Mucosa of rectum (tissue), 2 donors: Measurements from ENCODE around the gene TXNDC5.
"Not testable (repeated sequence)": the region's sequence is repeated elsewhere in the genome, so short reads cannot be mapped to it uniquely, and the experiment has no call there.

ENCODE experiments used
- H3K27ac ChIP-seq, 2 donors: one replicate each; pipeline ENCODE4 v1.7.0; 2013; ENCODE audit warnings: inconsistent platforms in 2 of 2, low read depth in 2 of 2, low read length in 2 of 2
- H3K27me3 ChIP-seq, 2 donors: one replicate each; pipeline ENCODE4 v1.7.0; 2013; ENCODE audit warnings: low read length in 2 of 2; ENCODE audit not compliant: control insufficient read depth in 2 of 2, insufficient read depth in 2 of 2
- H3K36me3 ChIP-seq, 2 donors: one replicate each; pipeline ENCODE4 v1.7.0; 2013; ENCODE audit warnings: low read length in 2 of 2; ENCODE audit not compliant: control insufficient read depth in 2 of 2, insufficient read depth in 2 of 2
- H3K4me1 ChIP-seq, 2 donors: one replicate each; pipeline ENCODE4 v1.7.0; 2013; ENCODE audit warnings: low read length in 2 of 2, mild to moderate bottlenecking in 1 of 2; ENCODE audit not compliant: control insufficient read depth in 2 of 2, insufficient read depth in 2 of 2
- H3K4me3 ChIP-seq, 2 donors: one replicate each; pipeline ENCODE4 v1.7.0; 2013; ENCODE audit warnings: low read length in 2 of 2
- H3K9ac ChIP-seq, 2 donors: one replicate each; pipeline ENCODE4 v1.7.0; 2013; ENCODE audit warnings: low read length in 2 of 2, low read depth in 1 of 2, mild to moderate bottlenecking in 1 of 2
- H3K9me3 ChIP-seq, 2 donors: one replicate each; pipeline ENCODE4 v1.7.0; 2013; ENCODE audit warnings: low read length in 2 of 2; ENCODE audit not compliant: control insufficient read depth in 2 of 2
- donor health status: healthy.
- donor health status: Normal muscosa, but diverticular disease.

TXNDC5 gene

DNA sequence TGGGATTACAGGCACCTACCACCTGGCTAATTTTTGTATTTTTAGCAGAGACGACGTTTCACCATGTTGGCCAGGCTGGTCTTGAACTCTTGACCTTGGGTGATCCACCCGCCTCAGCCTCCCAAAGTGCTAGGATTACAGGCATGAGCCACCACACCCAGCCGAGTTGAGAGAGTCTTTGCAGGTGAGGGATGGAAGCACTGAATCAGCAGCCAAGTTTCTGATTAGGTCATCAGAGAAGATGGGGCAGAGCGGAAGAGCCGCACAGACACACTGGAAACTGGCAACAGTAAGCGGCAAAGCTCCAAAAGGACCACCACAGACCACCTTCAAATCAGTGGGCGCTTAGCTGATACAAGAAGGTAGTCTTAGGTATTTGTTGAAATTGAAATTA, 12.4 kb downstream of the TXNDC5 start:
- H3K9ac ChIP-seq, H3K27ac ChIP-seq, H3K27me3 ChIP-seq, H3K9me3 ChIP-seq, H3K4me3 ChIP-seq: not testable (repeated sequence)
- peaks cover 12 to 14% of the 10 kb centered on the region in 2 donors for H3K4me1 ChIP-seq
- peaks cover 52 to 84% of the 10 kb centered on the region in 2 donors for H3K36me3 ChIP-seq

DNA sequence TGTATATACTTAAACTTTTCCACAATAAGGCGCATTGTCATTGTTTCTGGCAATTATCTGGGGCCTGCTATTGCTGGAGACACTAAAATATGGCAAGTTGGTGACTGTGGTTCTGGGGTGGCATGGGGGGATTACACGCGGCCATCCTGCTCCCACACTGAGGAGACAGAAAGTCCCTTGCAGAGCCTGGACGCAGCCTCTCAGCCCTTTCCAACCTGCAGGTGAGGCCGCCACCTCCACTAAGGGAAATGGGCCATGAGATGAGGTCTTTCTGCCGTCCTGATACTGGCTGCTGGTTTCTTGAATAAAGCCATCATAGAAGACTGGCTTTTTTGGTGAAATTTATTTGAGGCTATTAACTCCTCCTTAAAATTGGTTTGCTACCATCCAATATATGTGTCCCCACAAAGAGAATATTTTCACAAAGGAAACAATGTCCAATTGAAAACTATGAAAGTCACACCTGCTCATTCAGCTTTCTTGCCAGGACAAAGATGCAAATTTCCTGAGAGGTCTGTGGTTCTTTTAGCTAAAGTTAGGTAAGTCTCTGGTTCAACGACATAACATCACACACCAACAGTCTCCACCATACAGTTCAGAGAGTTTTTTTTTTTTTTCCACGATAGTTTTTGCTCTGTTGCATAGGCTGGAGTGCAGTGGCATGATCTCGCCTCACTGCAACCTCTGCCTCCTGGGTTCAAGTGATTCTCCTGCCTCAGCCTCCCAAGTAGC, 13.0 kb downstream of the TXNDC5 start:
- Histone ChIP-seq H3K4me1 (peaks cover 12 to 14% of the 10 kb centered on the region in 2 donors), H3K27me3 (no peaks in the 10 kb centered on the region), H3K9me3 (no peaks in the 10 kb centered on the region), H3K36me3 (peaks cover 52 to 82% of the 10 kb centered on the region in 2 donors), H3K4me3 (no peak overlapping the region), H3K27ac (no peak overlapping the region), H3K9ac (no peak overlapping the region)

DNA sequence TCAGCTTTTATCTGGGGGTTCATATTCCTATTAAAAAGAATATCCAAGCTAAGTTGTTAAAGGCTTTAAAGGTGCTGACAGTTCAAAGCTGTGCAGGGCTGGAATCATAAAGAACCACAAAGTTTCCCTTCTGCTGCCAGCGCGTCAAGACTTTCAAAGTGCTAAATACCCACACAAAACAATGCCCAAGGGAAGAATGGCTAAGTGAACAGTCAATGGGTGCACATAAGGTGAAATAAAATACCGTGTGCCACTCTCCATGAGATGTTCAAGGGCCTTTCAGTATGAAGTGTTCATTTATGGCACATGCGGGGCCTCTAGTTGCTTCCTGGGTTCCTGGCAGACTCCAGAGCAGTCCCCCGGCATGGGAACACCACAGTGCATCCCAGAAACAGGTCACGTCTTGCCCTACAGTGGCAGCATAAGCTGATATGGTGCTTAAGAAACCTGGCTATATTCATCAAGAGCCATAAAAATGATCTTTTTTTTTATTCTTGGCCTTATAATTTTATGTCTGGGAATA, 14.1 kb downstream of the TXNDC5 start:
- H3K36me3 ChIP-seq, result peaks cover 47 to 73% of the 10 kb centered on the region in 2 donors
- peaks cover 11 to 13% of the 10 kb centered on the region in 2 donors for H3K4me1 ChIP-seq
- H3K9me3 ChIP-seq, result no peaks in the 10 kb centered on the region
- no peak overlapping the region for H3K27ac ChIP-seq
- no peak overlapping the region for H3K4me3 ChIP-seq
- no peaks in the 10 kb centered on the region for H3K27me3 ChIP-seq
- H3K9ac ChIP-seq, result no peak overlapping the region

DNA sequence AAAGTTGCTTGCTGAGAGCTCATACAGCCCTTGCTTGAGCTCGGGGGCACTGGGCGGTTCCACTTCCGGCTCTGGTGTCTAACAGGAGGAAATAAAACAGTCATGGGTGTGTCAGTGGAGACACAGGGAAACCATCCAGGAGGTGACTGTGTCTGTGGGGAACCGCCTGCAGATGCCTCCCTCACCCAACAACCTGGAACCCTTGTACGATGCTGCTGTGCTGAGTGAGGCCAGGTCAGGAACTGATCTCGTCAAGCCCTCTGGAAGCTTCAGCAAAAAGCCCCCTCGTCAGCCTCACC, 15.5 kb downstream of the TXNDC5 start:
- Histone ChIP-seq H3K4me1 (peaks cover 5 to 8% of the 10 kb centered on the region in 2 donors), H3K27me3 (no peaks in the 10 kb centered on the region), H3K9ac (no peak overlapping the region), H3K4me3 (peak overlapping the region in 1 of 2 donors; percentile 10), H3K27ac (peak overlapping the region in 1 of 2 donors; percentile 45), H3K9me3 (no peaks in the 10 kb centered on the region), H3K36me3 (peaks cover 43 to 73% of the 10 kb centered on the region in 2 donors)

DNA sequence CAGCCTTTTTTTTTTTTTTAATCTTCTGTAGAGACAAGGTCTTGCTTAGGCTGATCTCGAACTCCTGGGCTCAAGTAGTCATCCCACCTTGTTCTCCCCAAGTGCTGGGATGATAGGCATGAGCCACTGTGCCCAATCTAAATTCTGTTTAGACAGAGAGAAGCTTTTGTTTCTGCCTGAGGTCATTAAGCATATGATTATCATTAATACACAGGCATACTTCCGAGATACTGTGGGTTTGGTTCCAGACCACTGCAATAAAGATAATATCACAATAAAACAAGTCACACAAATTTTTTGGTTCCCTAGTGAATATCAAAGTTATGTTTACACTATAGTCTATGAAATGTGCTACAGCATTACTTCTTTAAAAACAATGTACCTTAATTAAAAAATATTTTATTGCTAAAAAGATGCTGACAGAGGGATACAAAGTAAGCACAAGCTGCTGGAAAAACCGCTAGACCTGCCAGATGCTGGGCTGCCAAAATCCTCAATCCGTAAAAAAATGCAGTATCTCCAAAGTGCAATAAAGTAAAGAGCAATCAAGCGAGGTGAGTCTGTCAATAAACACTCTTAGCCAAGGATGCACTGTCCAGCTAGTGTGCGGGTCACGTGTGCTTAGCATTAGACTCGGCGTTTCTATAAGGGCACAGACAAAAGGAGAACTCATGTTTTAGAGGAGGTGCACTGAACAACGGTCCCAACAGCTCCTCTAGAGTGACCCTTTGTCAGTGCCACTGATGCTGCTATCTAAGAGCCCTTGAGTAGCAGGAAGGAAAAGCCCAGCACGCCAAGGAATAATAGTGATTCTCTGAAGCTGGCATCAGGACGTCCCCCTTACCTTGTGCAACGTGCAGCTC, 16.1 kb downstream of the TXNDC5 start:
- Histone ChIP-seq H3K27ac (peak overlapping the region in 1 of 2 donors; percentile 45), H3K9ac (no peak overlapping the region)

DNA sequence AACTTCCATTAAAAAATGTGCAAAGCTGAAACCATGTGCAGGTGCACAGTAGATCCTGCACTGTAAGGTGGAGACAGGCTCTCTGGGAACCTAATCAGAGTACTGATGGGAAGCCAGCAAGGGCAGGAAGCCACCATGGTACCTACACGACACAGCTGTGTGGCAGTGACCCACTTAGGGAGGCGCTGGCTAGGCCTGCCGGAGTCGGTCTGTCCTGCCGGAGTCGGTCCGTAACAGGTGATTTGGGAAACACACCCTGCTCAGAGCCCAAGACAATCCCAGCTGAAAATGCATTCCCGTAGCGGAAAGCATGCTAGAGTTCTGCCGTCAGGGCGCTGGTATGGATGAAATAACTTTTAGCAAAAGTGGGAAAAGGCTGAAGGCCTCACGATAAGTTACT, 17.2 kb downstream of the TXNDC5 start:
- peaks cover 5 to 8% of the 10 kb centered on the region in 2 donors for H3K4me1 ChIP-seq
- no peaks in the 10 kb centered on the region for H3K27me3 ChIP-seq
- no peak overlapping the region for H3K9ac ChIP-seq
- no peaks in the 10 kb centered on the region for H3K9me3 ChIP-seq
- H3K4me3 ChIP-seq, result no peak overlapping the region
- H3K27ac ChIP-seq, result no peak overlapping the region
- peaks cover 50 to 74% of the 10 kb centered on the region in 2 donors for H3K36me3 ChIP-seq

More for the DNA sequence above, 16.1 kb downstream of the TXNDC5 start:
- H3K36me3 ChIP-seq, result peaks cover 45 to 74% of the 10 kb centered on the region in 2 donors
- peaks cover 5 to 8% of the 10 kb centered on the region in 2 donors for H3K4me1 ChIP-seq
- no peaks in the 10 kb centered on the region for H3K9me3 ChIP-seq
- H3K4me3 ChIP-seq, result peak overlapping the region in 1 of 2 donors; percentile 10
- H3K27me3 ChIP-seq, result no peaks in the 10 kb centered on the region

DNA sequence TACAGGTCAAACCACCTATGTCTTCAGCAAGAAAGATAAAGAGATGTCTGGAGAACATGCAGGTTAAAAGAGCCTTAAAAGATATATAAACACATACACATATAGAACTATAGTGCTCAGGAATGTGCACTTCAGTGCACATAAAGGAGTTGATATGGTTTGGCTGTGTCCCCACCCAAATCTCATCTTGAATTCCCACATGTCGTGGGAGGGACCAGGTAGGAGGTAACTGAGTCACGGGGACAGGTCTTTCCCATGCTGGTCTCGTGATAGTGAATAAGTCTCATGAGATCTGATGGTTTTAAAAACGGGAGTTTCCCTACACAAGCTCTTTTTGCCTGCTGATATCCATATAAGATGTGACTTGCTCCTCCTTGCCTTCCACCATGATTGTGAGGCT, 18.2 kb downstream of the TXNDC5 start:
- not testable (repeated sequence) for H3K27ac ChIP-seq, H3K4me1 ChIP-seq, H3K4me3 ChIP-seq, H3K9ac ChIP-seq, H3K9me3 ChIP-seq, H3K27me3 ChIP-seq
- H3K36me3 ChIP-seq, result peaks cover 55 to 78% of the 10 kb centered on the region in 2 donors

DNA sequence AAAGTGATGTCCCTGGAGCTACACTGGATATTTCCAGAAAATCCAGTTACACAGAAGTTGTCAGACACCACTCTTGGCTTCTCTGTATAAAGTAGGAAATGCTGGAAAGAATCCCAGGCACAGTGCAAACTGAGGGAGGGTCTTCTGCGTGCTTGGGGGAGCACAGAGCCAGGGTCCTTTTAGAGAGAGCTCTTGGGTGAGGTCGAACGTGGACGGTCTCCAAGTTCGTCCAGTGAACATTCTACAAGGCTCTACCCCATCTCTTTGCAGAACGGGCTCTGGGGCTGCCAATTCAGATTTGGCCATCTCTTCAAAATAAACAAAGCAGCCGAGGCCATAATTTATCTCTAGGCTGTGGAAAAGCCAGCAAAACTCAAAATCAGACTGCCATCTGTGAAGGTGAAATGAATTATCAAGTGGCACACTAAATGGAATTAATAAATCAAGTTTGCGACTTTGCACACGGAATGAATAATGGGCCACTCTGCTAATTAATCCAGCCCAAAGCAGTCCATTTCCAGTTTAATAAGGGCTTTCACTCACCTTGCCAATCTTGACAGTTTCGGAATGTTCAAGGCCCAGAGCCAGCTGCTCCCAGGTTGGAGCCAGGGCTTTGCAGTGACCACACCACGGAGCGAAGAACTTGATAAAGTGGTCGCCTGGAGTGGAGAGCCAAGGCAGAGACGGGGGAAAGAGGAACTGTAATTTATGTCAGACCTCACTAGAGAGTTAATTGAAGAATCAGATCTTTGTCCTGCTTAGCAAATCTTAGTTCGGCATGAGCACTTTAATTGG, 19.3 kb downstream of the TXNDC5 start:
- Histone ChIP-seq H3K27me3 (no peaks in the 10 kb centered on the region), H3K4me1 (peaks cover 5 to 8% of the 10 kb centered on the region in 2 donors), H3K4me3 (no peak overlapping the region), H3K36me3 (peaks cover 60 to 83% of the 10 kb centered on the region in 2 donors), H3K9me3 (no peaks in the 10 kb centered on the region), H3K9ac (no peak overlapping the region), H3K27ac (no peak overlapping the region)

DNA sequence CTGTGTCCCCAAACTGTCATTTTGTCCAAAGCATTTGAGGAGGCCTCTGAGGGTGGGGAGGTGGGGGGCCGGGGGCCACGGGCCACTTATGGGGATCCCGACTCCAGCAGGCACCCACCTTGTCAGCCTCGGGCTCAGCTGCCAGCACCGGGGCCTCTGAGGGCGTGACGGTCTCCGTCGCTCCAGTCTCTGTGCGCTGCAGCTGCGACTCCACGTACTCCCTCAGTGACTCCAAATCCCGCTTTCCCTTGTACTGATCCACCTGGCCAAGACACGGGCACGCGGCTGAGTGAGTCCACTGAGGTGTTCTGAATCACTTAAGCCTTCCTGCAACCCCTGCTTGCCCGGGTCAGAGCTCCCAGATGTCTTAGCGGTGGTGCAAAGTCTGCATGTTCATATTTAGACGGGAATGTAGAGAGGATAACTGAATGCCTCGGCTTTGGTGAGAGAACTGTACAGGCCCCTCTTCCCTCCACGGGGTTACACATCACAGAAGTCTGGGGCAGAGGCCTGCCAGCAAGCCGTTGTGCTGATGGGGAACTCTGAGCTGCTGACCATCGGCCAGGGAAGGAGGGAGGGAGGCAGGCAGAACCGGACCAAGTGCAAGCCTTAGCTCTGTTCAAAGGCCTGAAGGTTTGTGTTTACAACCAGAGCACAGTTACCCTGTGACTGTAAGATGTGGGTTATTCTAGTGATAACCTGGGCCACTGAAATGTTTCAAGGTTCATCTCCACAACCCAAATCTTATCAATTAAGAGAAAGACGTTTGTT, 21.8 kb downstream of the TXNDC5 start:
- Histone ChIP-seq H3K4me3 (no peak overlapping the region), H3K36me3 (peaks cover 80 to 83% of the 10 kb centered on the region in 2 donors), H3K9me3 (no peaks in the 10 kb centered on the region), H3K27me3 (no peaks in the 10 kb centered on the region), H3K4me1 (no peaks in the 10 kb centered on the region), H3K27ac (no peak overlapping the region), H3K9ac (no peak overlapping the region)
